IgD-negative memory B cell (primary cell): ENCODE data around the gene NEUROD2. TPM values are rescaled to one million over a fixed set of nuclear protein-coding genes. Genes with fewer than 3 reads are reported as not detected.

Experiments
- polyA plus RNA-seq: library from polyadenylated mRNA; unstranded; fragments of 300-500 nt; fragmentation: Illumina TruSeq; gene quantifications from one replicate; pipeline ENCODE4 v1.2.3, GENCODE V29; 2021

Gene NEUROD2
- polyA plus RNA-seq, 1 donor from 2014 or later = not detected

Other genes starting within 250 kb of the NEUROD2 start
- gene FBXL20, start 206.3 kb downstream of the NEUROD2 start, polyA plus RNA-seq = 5.0 TPM
- gene MED1, start 156.7 kb downstream of the NEUROD2 start, polyA plus RNA-seq = 20.8 TPM
- 6.1 TPM for gene CDK12, start 146.4 kb downstream of the NEUROD2 start, polyA plus RNA-seq
- gene PPP1R1B, start 19.0 kb upstream of the NEUROD2 start, polyA plus RNA-seq = not detected
- 35.7 TPM for gene STARD3, start 29.2 kb upstream of the NEUROD2 start, polyA plus RNA-seq
- gene TCAP, start 57.4 kb upstream of the NEUROD2 start, polyA plus RNA-seq = not detected
- gene PNMT, start 60.5 kb upstream of the NEUROD2 start, polyA plus RNA-seq = not detected
- 15.6 TPM for gene PGAP3, start 80.1 kb upstream of the NEUROD2 start, polyA plus RNA-seq
- 0.79 TPM for gene ERBB2, start 92.1 kb upstream of the NEUROD2 start, polyA plus RNA-seq
- gene MIEN1, start 122.6 kb upstream of the NEUROD2 start, polyA plus RNA-seq = 113 TPM
- gene GRB7, start 130.0 kb upstream of the NEUROD2 start, polyA plus RNA-seq = not detected